ENCODE measurements around the gene IGHMBP2.

Gene IGHMBP2

DNA sequence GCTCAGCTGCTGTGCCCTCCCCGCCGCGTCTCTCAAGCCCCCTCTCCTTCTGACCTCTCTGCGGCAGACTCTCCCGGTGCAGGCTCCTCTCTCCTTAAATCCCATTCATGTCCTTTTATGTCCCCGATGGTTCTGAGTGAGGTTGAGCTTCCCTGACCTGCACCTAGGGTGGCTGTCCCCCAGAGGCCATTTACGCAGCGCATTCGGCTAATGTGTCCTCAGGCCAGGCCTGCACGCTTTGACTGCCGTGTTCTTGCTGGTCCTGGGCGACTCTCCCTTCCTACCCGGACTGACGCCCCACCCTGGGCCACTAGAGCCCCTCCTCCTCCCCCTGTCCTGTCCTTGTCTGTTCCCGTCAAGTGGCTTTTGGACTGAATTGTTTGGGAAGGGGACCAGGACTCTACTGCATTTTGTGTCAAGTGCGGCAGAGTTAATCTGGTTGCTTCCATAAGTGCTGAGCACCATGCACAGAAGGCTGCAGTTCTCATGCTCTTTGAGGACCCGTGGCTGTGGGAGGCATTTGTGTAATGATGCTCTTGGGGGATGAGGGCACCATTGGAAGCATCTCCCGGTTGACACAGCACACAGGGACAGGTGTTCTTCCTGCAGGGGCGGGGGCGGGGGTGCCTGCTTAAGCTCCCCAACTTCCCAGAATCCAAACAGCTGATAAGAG, 37.1 kb downstream of the IGHMBP2 start:
- DNase-seq: no peak

DNA sequence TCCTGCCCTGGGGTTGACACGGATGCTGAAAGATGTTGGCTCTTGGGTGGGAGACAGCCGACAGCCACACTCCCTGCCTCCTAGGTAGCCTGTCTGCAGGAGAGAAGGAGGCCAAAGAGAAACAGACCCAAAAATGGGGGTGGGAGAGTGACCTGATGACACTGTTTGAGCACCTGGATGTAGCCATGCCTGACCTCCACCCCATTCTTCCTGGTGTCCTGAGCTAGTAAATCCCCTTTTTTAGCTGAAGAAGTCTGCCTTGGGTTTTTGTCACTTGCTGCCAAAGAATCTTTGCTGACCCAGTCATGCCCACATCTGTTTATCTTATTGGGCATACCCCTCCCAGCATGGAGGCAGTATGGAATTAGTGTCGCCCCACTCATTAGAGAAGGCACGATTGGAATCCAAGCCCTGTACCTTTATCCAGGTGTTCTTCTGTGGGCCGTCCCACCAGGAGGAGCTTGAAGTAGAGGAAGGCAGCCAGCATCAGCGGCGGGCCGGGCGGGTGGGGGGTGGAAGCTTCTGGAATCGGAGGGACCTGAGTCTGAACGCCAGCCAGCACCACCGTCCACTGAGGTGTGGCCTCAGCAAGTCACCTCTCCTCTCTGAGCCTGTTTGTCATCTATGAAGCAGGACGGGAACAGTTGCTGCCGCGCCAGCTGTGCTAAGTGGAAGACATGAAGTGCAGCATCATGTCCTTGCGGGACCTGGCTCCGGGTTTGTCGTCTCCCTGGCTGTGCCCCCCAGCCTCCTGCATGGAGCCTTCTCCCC, 37.8 kb downstream of the IGHMBP2 start:
- no peak for DNase-seq

DNA sequence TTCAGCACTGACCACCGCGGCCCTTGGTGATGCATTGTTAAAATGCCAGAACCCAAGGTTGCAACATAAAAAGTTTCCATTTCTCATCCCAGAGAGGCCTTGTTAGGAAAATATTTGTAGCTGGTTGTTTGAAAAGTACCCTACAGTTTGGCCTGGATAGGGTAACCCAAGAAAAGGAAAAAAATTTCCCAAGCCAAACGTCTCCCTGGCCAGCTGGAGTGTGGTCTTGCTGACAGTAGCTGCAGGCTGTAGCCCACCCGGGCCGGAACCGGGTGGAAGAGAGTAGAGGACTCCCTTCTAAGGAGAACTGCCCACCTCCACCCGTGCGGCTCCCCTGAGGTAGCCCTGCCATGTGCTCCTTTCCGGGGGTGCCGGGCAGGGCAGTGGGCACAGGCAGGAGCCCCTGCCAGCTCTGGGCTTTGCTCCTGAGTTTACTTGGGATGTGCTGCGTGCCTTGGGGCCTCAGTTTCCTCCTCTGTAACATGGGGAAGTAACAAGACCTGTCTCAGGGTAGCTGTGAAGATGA, 38.5 kb downstream of the IGHMBP2 start:
- no peak for DNase-seq

DNA sequence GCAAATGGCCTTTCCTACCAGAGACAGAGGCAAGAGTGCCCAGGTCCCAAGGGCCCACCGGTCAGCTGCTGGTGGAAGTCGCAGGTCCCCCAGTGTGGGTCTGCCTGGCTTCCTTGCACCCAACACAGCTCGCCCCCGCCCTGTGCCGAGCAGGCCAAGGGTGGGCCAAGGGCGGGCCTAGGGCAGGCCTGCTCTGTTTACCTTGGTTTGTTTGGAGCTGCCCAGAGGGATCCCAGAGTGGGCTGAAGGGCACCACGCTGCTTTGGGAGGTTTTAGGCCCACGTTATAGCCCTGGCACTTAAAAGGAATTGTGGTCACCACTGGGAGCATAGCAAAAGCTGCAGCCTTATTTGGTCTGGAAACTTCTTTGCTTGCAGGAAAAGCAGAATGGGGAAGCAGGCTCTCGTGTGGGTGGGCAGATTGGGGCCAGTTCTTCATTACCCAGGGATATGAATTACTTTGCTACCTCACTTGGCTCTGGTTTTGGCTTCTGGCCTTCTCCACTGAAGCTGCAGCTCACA, 39.1 kb downstream of the IGHMBP2 start:
- peak; percentile 54 to 69 for DNase-seq

DNA sequence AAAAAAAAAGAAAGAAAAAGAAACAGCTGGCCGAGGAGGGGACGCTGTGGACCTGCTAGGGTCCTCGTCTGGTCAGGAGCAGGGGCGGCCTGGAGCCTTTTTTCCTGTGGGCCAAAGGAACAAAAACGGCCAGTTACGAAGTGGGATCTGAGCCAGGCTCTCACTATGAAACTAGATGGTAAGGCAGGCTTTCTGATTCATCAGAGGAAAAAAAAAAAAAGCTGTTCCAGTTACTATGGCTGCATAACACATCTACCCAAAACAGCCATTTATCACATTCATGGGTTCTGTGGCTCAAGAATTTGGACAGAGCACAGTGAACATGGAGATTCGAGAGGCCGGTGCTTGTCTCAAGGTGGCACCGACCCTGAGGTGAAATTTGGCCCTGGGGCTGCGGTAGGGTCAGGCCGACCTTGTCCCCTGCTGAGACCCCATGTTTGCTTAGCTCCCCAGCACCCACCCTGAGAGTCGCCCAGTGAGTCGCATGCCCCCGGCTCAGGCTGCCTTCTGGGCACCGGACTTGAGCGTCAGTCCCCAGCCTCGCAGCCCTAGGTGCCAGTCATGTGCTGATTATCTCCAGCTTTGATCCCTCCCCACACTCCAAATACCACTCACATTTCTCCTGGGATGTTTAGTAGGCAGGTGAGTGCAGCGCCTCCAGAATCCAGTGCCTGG, 42.9 kb downstream of the IGHMBP2 start:
- no peak for DNase-seq

DNA sequence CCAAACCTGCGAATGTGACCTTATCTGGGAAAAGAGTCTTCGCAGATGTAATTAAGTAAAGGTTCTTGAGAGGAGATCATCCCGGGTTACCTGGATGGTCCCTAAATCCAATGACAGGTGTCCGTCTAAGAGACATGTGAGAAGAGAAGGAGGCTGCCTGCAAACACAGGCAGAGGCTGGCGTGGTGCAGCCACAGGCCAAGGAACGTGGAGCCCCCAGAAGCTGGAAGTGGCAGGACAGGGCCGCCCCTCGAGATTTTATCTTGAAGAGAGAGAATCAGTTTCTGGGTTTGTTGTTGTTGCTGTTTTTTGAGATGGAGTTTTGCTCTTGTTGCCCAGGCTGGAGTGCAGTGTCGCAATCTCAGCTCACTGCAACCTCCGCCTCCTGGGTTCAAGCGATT, 43.5 kb downstream of the IGHMBP2 start:
- DNase-seq: no peak

DNA sequence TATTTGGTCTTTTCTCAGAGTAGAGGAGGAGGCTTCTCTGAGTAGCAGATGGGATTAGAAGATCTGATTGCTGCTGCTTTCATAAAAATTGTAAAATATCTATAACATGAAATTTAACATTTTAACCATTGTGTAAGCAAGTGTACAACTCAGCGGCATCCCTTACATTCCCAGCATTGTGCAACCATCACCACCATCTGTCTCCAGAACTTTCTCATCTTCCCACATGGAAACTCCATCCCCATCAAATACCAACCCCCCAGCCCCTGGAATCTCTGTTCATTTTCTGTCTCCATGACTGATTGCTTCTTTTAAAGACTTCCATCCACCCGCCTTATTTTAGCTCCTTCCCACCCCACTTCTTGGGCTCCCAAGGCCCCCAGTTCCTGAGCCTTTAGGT, 44.8 kb downstream of the IGHMBP2 start:
- DNase-seq: no peak

DNA sequence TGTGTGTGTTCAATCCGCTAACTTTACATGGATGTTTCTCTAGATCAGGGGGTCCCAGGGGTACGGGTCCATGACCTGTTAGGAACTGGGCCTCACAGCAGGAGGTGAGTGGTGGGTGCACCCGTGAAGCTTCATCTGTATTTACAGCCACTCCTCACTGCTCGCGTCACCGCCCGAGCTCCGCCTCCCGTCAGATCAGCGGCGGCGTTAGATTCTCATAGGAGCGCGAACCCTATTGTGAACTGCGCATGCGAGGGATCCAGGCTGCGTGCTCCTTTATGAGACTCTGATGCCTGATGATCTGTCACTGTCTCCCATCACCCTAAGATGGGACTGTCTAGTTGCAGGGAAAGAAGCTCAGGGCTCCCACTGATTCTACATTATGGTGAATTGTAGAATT, 45.2 kb downstream of the IGHMBP2 start:
- DNase-seq: no peak

DNA sequence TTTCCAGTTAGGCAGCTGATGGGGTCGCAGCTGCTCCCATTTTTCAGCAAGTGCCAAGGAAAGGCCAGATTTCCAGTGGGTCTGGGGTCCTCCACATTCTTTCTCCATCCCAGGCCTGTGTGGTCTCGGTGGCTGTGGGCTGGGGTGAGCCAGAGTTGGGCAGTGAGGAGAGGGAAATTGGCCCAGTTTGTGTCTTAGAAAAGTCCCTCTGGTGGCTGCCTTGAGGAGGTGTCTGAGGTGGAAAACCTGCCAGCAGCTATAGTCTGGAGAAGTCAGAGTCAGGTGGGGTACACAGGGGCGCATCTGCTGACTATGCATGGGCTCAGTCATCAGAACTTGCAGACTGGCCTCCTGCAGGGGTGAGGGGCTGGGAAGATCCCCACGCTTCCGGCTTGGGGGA, 46.6 kb downstream of the IGHMBP2 start:
- peak; percentile 37 to 52 for DNase-seq

DNA sequence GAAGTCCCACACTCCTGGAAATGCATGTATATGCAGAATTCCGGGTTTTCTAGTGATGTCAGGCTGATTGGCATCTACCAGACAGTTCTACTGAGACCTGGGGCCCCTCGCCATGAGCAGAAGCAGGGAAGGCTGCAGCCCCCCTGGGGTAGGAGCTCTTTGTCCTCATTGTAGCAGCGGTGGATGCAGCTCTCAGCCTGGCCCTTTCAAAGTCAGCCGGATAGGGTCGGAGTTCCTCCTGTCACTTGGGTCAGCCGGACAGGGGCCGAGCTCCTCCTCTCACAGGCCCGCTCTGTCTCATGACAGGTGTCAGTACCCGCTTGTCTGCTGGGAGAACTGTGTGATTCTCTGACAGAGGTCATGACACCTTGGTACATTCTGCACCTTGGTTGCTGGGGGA, 47.1 kb downstream of the IGHMBP2 start:
- DNase-seq: no peak

DNA sequence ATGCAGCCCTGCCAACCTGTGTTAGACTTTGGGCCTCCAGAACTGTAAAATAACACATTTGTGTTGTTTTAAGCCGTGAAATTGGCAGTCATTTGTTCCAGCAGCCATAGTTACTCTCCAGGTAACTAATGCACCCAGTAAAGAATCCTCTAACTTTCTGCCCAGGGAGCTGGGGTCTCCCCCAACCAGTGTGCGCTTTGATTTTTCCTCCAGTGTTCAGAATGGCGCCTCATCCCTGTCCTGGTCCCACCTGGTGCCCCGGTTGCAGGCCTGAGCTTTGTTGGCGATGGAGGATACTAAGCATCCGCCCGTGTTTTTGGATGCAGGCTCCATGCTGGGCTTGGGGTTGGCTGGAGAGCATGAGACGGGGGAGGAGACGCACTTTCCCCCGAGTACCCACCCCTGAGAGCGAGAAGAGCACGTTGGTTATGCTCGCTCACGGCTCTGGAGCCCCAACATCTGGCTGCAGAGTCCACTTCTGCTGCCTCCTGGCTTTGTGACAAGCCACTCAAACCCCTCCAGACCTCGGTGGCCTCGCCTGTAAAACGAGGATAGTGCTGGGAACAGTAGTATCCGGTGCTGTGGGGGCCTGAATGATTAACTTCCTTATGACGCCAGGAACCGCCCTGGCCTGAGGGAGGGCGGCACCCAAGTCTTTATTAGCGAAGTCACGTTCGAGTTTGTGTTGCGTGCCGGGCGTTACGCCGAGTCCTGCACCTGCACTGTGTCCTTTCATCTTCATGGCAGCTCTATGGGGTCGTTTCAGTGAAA, 51.3 kb downstream of the IGHMBP2 start:
- DNase-seq: peak; percentile 83 to 86

DNA sequence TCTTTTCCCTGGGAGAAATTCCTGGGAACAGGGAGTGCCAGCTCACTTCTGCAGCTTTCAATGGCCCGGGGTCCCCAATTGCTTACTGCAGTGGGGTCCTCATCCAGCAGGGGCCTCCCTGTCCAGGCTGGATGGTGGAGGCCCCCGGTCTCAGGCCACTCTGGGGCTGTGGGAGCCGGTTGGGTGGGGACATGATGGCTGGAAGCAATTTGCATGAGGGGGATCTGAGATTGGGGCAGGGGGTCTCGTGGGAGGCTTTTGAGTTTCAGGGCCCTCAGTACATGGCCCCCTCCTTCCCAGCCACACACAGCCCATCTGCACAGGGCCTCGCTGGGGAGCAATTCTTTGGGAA, 51.9 kb downstream of the IGHMBP2 start:
- no peak for DNase-seq

DNA sequence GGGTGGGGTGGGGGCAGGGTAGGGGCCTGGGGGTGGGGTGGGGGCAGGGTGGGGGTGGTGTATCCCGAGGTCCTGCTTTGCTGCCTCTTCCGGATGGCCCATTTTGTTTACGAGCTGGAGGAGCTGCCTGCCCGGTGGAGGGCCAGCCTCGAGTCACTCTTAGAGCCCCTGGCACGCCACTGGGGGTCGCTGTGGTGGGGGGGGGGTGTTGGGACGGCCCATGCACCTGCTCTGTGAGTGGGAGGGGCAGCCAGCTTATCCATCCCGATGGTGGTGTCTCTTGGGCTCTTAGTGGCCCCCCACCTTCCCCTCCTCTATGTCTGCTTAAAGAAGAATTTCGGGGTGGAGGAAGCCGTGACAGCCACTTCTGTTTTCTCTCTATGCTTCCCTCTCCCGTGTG, 52.5 kb downstream of the IGHMBP2 start:
- DNase-seq: peak in 1 of 2 experiments; percentile 9

DNA sequence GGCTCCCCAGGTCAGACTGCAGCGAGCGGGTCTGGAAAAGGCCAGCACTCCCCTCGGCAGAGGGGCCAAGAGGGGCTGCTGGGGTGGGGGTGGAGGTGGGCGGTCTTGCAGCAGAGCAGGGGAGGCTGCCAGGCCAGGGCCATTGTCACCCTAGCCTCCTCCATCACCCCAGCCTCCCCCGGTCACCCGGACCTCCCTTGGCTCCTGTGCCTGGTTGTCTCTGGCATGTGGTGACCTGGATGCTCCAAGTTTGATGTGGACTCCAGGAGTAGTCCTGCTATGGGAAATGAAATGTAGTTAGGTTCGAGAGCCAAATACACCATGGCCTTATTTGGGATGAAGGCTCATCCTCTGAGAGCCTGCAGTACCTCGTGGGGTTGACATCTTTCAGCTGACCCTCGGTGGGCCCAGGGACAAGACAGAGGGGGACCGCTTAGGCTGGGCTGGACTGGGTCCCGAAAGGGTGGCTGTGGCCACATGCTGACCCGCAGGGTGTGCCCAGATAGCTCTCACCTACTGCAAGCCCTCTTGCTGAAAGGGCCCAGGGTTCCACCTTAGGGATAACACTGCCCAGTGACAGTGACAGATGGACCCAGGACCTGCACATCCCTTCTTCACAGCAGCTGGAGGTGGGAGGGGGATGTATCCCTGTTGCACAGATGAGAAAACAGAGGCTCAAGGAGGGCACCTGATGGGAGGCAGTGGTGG, 53.0 kb downstream of the IGHMBP2 start:
- no peak for DNase-seq

DNA sequence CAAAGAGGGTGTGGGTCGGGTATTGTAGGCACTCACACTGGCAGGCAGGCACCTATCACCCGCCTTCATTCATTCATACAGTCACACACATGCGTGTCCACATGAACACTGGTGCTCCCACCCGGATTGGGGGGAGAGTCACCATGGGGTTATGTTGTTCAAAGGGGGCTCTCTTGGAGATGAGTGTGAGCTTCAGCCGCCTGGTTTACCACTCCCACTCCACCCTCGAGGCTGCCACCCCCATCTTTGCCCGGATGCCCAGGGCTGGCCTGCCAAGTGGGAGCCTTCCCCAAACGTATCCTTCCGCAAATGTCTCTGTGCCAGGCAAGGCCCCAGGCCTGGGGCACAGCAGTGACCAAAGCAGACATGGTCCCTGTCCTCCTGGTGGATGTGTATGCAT, 54.5 kb downstream of the IGHMBP2 start:
- DNase-seq: no peak

DNA sequence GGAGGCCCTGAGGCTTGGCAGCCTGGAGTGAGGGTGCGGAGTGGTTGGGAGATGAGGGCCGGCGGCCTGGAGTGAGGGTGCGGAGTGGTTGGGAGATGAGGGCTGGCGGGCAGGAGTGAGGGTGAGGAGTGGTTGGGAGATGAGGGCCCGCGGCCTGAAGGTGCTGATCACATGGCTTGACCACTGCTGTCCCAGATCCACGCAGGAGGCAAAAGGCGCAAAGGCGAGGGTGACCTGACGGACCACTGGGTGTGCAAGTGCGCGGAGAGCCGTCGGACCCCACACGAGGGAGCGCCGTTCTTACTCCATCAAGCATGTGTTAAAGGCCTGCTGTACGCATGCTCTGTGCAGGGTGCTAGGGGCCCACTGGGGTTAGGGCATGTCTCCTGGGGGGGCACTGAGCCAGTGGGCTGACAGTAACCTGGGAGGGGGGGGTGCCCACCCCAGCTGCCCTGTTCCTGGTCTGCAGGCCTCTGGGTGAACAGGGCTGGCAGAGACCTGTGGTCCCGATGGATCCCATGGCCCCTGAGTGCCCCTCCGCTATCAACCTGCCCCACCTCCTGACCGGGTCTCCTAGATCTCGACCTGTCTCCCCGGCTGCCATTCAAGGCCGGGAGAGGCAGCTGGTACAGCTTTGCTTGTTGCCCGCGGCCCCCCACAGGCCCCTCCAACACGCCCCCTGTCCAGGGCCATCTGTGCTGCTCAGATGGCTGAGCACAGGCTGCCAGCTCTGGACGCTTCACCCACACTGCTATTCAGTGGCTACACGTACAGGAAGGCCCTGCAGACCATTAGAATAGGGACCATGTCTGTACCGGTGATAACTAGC, 56.0 kb downstream of the IGHMBP2 start:
- DNase-seq: no peak

DNA sequence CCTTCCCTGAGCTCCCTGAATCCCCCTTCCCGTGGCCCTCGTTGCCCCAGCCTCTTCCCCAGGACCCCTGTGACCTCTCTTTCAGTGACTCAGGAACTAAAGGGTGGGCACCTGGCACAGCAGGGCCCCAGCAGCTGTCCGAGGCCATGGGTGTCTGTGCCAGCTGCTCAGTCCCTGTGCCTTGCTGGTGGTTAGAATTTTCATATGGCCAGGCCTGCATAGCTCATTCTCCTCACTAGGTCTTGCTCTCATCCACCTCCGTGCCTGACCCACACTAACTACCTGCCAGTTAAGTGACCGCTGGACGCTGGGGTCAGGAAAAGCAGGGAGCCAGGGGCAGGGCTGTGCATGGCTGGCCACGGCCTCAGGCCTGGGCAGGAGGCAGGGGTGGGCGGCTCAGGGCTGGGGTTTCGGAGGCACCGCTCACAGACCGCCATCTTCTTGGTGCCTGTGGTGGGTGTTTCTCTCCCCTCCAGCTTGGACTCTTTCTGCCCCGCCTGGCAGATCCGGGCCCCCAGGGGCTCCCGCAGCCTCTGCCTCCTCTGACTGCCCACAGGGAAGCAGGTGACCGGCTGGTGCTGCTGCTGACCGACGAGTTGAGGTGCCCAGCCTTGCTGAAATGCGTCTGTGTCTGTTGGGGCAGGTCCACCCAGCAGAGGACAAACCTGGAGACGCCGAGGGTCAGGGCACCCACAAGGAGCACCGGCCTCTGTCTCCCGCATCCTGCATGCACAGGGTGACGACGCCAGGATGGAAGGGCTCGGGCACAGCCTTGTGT, 56.8 kb downstream of the IGHMBP2 start:
- DNase-seq: no peak

DNA sequence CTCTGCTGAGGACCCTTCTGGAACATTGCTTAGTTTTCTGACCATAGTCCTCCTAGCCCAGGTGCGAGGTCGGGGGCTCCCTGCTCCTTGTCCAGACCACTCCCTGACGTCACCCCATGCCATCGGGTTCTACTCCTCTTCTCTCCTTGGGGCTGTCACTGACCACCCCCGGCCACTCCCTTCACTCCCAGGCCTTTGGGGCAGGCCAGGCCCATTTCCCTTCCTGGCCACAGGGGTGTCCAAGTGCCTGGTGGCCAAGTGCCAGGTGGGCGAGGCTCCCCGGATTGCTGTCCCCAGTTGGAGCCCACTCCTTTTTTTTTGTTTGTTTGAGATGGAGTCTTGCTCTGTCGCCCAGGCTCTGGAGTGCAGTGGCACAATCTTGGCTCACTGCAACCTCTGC, 57.6 kb downstream of the IGHMBP2 start:
- no peak for DNase-seq

DNA sequence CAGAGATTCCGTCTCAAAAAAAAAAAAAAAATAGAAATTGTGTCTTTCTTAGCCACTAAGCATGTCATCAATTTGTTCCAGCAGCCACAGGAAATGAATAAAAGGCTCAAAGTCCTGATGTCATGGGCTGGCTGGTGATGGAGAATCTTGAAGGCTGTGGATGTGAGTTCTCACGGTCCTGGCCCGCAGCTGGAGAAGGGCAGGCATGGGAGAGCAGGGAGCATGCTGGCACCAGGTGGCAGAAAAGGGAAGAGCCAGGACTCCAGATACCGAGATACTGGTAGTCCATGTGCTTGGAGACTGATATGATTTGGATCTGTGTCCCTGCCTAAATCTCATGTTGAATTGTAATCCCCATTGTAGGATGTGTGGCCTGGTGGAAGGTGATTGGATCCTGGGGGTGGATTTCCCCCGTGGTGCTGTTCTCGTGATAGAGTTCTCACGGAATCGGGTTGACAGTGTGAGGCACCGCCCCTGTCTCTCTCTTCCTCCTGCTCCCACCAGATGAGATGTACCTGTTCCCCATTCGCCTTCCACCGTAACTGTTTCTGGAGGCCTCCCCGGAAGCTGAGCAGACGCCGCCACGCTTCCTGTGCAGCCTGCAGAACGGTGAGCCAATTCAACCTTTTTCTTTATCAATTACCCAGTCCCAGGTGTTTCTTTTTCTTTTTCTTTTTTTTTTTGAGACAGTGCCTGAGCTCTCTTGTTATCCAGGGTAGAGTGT, 59.0 kb downstream of the IGHMBP2 start:
- DNase-seq: peak in 1 of 2 experiments; percentile 6

DNA sequence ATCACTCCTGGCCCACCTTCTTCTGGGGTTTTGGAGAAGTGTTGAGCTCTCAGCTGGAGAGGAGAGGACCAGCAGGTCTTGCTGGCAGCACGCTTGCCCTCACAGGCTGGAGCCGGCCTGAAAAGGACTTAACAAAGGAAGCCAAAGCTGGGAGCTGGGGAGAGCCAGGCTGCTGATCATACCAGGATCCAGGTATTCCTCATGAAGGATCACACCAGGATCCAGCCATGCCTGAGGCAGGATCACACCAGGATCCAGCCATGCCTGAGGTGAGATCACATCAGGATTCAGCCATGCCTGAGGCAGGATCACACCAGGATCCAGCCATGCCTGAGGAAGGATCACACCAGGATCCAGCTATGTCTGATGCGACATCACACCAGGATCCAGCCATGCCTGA, 60.1 kb downstream of the IGHMBP2 start:
- no peak for DNase-seq
